ENCODE data around the gene IZUMO4.

DNA sequence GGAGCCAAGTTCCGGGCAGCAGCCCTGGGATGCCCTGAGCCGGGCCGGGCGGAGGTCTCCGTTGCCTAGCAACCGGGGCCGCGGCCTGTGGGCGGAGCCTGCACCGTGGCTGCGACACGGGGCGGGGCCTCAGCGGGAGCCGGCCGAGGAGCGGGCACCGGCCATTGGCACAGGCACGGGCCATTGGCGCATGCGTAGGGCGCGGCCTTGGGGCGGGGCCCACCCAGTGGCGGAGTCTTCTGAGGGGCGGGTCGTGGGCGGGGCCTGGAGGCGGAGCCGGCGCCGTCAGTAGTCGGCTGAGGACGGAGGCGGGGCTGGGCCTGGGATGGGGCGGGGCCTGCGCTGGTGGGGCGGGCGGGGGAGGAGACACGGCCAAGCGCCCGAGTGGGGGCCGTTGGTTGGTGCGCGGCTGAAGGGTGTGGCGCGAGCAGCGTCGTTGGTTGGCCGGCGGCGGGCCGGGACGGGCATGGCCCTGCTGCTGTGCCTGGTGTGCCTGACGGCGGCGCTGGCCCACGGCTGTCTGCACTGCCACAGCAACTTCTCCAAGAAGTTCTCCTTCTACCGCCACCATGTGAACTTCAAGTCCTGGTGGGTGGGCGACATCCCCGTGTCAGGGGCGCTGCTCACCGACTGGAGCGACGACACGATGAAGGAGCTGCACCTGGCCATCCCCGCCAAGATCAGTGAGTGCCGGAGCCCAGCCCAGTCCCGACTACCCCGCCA is at the start of gene IZUMO4:
- TF ChIP-seq, protein P1, sequence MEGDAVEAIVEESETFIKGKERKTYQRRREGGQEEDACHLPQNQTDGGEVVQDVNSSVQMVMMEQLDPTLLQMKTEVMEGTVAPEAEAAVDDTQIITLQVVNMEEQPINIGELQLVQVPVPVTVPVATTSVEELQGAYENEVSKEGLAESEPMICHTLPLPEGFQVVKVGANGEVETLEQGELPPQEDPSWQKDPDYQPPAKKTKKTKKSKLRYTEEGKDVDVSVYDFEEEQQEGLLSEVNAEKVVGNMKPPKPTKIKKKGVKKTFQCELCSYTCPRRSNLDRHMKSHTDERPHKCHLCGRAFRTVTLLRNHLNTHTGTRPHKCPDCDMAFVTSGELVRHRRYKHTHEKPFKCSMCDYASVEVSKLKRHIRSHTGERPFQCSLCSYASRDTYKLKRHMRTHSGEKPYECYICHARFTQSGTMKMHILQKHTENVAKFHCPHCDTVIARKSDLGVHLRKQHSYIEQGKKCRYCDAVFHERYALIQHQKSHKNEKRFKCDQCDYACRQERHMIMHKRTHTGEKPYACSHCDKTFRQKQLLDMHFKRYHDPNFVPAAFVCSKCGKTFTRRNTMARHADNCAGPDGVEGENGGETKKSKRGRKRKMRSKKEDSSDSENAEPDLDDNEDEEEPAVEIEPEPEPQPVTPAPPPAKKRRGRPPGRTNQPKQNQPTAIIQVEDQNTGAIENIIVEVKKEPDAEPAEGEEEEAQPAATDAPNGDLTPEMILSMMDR (optimal IDR thresholded peaks at IDR 0.05 in 1 of 3, IDR thresholded peaks at IDR 0.05 in 1 of 3, conservative IDR thresholded peaks at IDR 0.05 in 1 of 3; ENCODE audit: extremely low read depth in 1 of 3, insufficient read depth in 2 of 3, low read length in 3 of 3), result peak; percentile 35 to 68 (median 57)
- TF ChIP-seq EZH2 (IDR thresholded peaks at IDR 0.05; ENCODE audit: low read length), result no peak

Measured in keratinocyte (primary cell).